ENCODE measurements around the gene LCN6.
"Not testable (repeated sequence)": the region's sequence is repeated elsewhere in the genome, so short reads cannot be mapped to it uniquely, and the experiment has no call there.

- TF ChIP-seq, protein P1, sequence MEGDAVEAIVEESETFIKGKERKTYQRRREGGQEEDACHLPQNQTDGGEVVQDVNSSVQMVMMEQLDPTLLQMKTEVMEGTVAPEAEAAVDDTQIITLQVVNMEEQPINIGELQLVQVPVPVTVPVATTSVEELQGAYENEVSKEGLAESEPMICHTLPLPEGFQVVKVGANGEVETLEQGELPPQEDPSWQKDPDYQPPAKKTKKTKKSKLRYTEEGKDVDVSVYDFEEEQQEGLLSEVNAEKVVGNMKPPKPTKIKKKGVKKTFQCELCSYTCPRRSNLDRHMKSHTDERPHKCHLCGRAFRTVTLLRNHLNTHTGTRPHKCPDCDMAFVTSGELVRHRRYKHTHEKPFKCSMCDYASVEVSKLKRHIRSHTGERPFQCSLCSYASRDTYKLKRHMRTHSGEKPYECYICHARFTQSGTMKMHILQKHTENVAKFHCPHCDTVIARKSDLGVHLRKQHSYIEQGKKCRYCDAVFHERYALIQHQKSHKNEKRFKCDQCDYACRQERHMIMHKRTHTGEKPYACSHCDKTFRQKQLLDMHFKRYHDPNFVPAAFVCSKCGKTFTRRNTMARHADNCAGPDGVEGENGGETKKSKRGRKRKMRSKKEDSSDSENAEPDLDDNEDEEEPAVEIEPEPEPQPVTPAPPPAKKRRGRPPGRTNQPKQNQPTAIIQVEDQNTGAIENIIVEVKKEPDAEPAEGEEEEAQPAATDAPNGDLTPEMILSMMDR (IDR thresholded peaks at IDR 0.05) = not testable (repeated sequence)
- TF ChIP-seq POLR2A (IDR thresholded peaks at IDR 0.05) = not testable (repeated sequence)
Measured at GRCh38 chr9:136704741-136705140, 43.6 kb downstream of the LCN6 start.
